HAP-1 (cell line): ENCODE results near the gene MCCD1.

Source experiments
- DNase-seq, 2 experiments: peaks; one replicate each; pipeline ENCODE4 v3.0.0-alpha.2; 2016 to 2020; ENCODE audit warnings: low spot score in 2 of 2
- H3K27me3 ChIP-seq: fragments of 250-450 bp; sonication (Bioruptor Pico); 2 replicates; pipeline ENCODE4 v1.5.1; 2020; ENCODE audit warnings: low read depth, mild to moderate bottlenecking, moderate library complexity
- H3K36me3 ChIP-seq: fragments of 250-450 bp; sonication (Bioruptor Pico); replicated peaks from 2 replicates; pipeline ENCODE4 v1.5.1; 2020; ENCODE audit warnings: mild to moderate bottlenecking
- H3K4me1 ChIP-seq: fragments of 250-450 bp; sonication (Bioruptor Pico); 2 replicates; pipeline ENCODE4 v1.5.1; 2020; ENCODE audit warnings: mild to moderate bottlenecking
- H3K4me3 ChIP-seq: fragments of 250-450 bp; sonication (Bioruptor Pico); 2 replicates; pipeline ENCODE4 v1.5.1; 2020; ENCODE audit warnings: mild to moderate bottlenecking, moderate library complexity
- H3K9me3 ChIP-seq: fragments of 250-450 bp; sonication (Bioruptor Pico); 2 replicates; pipeline ENCODE4 v1.5.1; 2020; ENCODE audit warnings: mild to moderate bottlenecking, moderate library complexity
- in situ Hi-C: fragments of 300-500 bp; cut with MboI; formaldehyde crosslinking; loops from 3 replicates; pipeline ENCODE4 v1.14.3; 2020; ENCODE audit warnings: low sequenced_read_pairs, inconsistent platforms, mixed read lengths

MCCD1 gene

DNA sequence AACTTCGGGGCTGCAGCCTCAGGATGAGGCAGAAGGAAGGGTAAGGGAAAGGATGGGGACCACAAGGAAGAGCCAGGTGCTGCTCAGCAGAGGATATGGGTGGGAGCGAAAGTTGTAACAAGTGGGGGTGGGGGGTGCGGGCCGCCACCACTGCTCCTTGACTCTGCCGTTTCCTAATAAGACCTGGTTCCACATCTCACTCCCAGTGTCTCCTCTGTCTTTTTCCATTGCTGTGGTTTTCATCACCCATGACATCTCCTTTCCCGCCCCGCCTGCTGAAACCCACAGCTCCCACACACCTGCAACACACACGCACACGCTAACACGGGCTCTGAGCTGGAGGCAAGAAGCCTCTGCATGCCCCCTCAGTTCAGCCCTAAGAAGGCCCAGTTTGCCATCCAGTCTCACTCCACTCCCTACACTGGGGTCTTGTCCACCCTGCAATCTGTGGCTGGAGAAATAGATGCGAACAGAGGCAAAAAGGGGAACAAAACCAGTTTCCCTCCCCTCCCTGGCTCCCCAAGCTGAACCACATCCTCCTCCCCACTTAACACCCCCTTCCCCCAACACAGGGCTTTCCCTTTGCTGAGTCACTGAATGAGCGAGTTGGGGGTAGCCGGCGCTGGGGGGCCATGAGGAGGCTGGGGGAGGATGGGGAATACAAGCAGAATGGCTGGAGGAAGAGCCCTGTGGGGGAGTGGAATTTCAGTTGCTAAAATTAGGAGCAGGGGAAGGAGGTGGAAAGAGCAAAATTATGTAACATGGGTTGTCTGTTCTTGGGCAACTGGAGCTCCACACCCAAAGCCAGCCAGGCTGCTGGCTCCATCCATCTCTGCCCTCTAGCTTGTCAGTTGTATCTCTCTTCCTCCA lies 30.1 kb downstream of the MCCD1 start:
- H3K36me3 ChIP-seq = peaks cover 23% of the 10 kb centered on the region
- H3K4me3 ChIP-seq = no peak overlapping the region
- in situ Hi-C loops = no loop called here
- no peak for DNase-seq
- H3K27me3 ChIP-seq = no peaks in the 10 kb centered on the region
- H3K4me1 ChIP-seq = no peaks in the 10 kb centered on the region
- H3K9me3 ChIP-seq = no peaks in the 10 kb centered on the region

GRCh38 chr6:31559606-31559957 lies 30.8 kb downstream of the MCCD1 start:
- in situ Hi-C loops = no loop called here
- Histone ChIP-seq H3K4me3 (no peak overlapping the region), H3K9me3 (no peaks in the 10 kb centered on the region), H3K36me3 (peaks cover 23% of the 10 kb centered on the region), H3K27me3 (no peaks in the 10 kb centered on the region), H3K4me1 (no peaks in the 10 kb centered on the region)
- DNase-seq = no peak

DNA sequence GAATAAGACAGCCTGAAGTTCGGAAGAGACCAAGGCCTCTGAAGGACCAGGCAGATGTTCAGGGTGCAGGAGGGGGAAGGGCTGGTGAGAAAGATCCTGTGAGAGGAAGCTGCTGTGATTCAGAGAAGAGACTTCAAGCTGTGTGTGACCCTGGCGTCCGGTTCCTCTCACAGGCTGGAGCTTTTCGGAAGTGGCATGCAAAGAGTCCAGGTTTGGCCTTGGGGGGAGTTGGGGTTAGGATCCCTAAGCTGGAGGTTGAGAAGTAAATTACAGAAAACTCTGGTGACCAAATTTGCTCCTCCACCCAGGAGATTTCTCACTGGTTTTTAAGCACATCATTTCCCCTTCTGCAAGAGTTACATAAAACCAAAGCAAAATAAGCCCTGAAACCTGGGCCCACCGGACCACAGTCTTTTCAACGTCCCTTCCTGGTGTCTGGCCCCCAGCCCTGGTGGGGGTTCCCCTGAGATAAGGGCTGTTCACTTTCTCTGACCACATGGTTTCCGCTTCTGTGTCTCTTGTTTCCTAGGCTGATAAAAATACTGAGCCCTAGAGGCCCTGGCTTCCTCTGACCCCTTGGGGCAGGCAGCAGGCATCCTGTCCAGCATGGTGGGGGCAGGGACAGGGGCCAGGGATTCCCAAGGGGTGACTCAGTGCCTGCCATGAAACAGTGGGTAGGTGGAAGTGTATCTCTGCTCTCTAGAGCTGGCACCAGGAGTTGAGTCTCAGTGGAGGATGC lies 31.4 kb downstream of the MCCD1 start:
- Histone ChIP-seq H3K9me3 (no peaks in the 10 kb centered on the region), H3K36me3 (peaks cover 23% of the 10 kb centered on the region), H3K27me3 (no peaks in the 10 kb centered on the region), H3K4me3 (no peak overlapping the region), H3K4me1 (no peaks in the 10 kb centered on the region)
- no peak for DNase-seq
- in situ Hi-C loops = no loop called here

DNA sequence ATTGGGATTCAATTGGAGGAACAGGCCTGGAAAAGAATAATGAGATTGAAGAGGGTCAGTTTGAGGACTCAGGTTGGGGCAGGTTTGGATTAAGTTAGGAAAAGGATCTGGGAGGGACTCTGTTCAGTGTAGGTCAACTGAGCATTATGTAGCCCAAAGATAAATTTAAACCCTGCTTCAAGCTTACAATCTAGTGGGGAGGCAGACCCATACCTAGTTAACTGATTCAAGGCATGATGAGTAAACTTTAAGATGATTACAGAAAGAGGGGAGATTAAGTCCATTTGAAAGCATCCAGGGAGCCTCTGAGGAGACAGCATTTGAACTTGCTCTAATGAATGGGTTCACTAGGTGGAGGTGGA lies 31.9 kb downstream of the MCCD1 start:
- no peaks in the 10 kb centered on the region for H3K9me3 ChIP-seq
- H3K27me3 ChIP-seq = no peaks in the 10 kb centered on the region
- H3K4me3 ChIP-seq = no peak overlapping the region
- in situ Hi-C loops = no loop called here
- H3K4me1 ChIP-seq = no peaks in the 10 kb centered on the region
- peaks cover 23% of the 10 kb centered on the region for H3K36me3 ChIP-seq
- DNase-seq = no peak

DNA sequence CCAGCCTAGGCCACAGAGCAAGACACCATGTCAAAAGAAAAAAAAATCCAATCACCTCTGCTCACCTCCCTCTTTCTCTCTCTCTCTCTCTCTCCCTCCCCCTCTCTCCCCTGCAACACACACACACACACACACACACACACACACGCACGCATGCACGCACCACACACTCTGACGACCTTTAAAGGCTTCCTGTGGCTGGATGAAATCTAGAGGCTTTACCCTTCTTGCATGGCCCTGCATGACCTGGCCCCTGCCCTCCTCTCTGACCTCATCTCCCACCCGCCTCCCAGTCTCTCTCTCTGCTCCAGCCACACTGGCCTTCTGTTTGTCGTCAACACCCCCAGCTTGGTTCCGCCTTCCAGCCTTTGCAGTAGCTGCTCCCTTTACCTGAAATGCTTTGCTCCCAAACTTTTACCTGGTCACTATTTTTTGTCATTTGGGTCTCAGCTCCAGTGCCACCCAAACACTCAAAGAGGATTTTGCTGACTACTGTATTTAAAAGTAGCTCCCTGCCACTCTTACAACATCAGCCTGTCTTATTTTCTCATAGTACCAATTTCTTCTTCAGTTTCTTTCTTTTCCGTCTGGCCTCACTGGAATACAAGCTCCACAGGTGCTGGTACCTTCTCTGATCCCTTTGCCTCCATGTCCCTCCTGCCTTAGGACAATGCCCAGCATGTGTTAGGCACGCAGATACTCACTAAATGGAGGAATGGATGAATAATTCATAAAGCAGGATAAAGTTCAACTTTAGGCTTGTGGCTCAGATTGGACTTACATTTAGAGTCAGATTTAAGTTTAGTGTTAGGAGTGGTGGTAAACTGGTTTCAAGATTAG lies 39.0 kb downstream of the MCCD1 start:
- no peaks in the 10 kb centered on the region for H3K9me3 ChIP-seq
- in situ Hi-C loops = no loop called here
- no peaks in the 10 kb centered on the region for H3K36me3 ChIP-seq
- no peak overlapping the region for H3K4me3 ChIP-seq
- H3K4me1 ChIP-seq = no peaks in the 10 kb centered on the region
- DNase-seq = no peak
- no peaks in the 10 kb centered on the region for H3K27me3 ChIP-seq

DNA sequence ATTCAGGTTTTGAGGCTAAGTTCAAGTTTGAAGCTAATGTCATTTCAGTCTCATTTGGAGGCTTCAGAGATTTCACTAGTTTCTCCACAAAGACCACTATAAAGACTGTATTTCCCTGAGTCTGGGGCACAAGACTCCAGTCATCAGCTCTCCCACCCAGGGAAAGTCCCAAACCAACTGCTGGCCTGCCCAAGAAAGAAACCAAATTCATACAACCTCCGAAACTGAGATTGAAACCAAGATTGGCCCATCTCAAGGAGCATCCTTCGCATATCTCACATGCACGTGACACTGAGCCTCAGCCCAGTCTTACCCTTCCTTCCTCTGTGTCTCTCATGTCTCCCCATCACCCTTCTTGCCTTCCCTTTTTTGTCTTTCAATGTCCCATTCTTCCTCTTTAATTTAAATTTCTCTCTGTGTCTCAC lies 39.8 kb downstream of the MCCD1 start:
- H3K4me1 ChIP-seq = no peaks in the 10 kb centered on the region
- H3K4me3 ChIP-seq = no peak overlapping the region
- H3K9me3 ChIP-seq = no peaks in the 10 kb centered on the region
- no peaks in the 10 kb centered on the region for H3K36me3 ChIP-seq
- H3K27me3 ChIP-seq = no peaks in the 10 kb centered on the region
- DNase-seq = no peak
- in situ Hi-C loops = no loop called here

- H3K36me3 ChIP-seq = no peaks in the 10 kb centered on the region
- no peaks in the 10 kb centered on the region for H3K4me1 ChIP-seq
- in situ Hi-C loops = no loop called here
- H3K9me3 ChIP-seq = no peaks in the 10 kb centered on the region
- H3K4me3 ChIP-seq = no peak overlapping the region
- H3K27me3 ChIP-seq = 0 out of 2 replicates have a peak, but pooled peaks cover under 1% of the 10 kb centered on the region
- no peak for DNase-seq
Measured at GRCh38 chr6:31569861-31570536, 41.2 kb downstream of the MCCD1 start.

DNA sequence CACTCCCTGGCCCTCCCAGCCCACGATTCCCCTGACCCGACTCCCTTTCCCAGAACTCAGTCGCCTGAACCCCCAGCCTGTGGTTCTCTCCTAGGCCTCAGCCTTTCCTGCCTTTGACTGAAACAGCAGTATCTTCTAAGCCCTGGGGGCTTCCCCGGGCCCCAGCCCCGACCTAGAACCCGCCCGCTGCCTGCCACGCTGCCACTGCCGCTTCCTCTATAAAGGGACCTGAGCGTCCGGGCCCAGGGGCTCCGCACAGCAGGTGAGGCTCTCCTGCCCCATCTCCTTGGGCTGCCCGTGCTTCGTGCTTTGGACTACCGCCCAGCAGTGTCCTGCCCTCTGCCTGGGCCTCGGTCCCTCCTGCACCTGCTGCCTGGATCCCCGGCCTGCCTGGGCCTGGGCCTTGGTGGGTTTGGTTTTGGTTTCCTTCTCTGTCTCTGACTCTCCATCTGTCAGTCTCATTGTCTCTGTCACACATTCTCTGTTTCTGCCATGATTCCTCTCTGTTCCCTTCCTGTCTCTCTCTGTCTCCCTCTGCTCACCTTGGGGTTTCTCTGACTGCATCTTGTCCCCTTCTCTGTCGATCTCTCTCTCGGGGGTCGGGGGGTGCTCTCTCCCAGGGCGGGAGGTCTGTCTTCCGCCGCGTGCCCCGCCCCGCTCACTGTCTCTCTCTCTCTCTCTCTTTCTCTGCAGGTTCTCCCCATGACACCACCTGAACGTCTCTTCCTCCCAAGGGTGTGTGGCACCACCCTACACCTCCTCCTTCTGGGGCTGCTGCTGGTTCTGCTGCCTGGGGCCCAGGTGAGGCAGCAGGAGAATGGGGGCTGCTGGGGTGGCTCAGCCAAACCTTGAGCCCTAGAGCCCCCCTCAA lies 43.5 kb downstream of the MCCD1 start, which contains the start of gene LTA:
LTA (plus strand) TSS at position 249 of the 871 bp plus-strand sequence; CDS start at position 703, 454 bp downstream.
- no peak for DNase-seq
- Histone ChIP-seq H3K9me3 (no peaks in the 10 kb centered on the region), H3K27me3 (0 out of 2 replicates have a peak, but pooled peaks cover 3% of the 10 kb centered on the region), H3K4me1 (no peaks in the 10 kb centered on the region), H3K36me3 (no peaks in the 10 kb centered on the region), H3K4me3 (no peak within 1 kb of the TSS)
- in situ Hi-C loops = no loop called here

DNA sequence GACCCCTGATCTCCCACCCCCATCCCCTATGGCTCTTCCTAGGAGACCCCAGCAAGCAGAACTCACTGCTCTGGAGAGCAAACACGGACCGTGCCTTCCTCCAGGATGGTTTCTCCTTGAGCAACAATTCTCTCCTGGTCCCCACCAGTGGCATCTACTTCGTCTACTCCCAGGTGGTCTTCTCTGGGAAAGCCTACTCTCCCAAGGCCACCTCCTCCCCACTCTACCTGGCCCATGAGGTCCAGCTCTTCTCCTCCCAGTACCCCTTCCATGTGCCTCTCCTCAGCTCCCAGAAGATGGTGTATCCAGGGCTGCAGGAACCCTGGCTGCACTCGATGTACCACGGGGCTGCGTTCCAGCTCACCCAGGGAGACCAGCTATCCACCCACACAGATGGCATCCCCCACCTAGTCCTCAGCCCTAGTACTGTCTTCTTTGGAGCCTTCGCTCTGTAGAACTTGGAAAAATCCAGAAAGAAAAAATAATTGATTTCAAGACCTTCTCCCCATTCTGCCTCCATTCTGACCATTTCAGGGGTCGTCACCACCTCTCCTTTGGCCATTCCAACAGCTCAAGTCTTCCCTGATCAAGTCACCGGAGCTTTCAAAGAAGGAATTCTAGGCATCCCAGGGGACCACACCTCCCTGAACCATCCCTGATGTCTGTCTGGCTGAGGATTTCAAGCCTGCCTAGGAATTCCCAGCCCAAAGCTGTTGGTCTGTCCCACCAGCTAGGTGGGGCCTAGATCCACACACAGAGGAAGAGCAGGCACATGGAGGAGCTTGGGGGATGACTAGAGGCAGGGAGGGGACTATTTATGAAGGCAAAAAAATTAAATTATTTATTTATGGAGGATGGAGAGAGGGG lies 44.7 kb downstream of the MCCD1 start:
- H3K4me3 ChIP-seq = no peak overlapping the region
- no peaks in the 10 kb centered on the region for H3K9me3 ChIP-seq
- in situ Hi-C loops = no loop called here
- DNase-seq = no peak
- H3K27me3 ChIP-seq = 0 out of 2 replicates have a peak, but pooled peaks cover 3% of the 10 kb centered on the region
- no peaks in the 10 kb centered on the region for H3K4me1 ChIP-seq
- H3K36me3 ChIP-seq = no peaks in the 10 kb centered on the region

GRCh38 chr6:31574106-31575061 lies 45.6 kb downstream of the MCCD1 start:
- Histone ChIP-seq H3K4me1 (no peaks in the 10 kb centered on the region), H3K36me3 (no peaks in the 10 kb centered on the region), H3K27me3 (0 out of 2 replicates have a peak, but pooled peaks cover 3% of the 10 kb centered on the region), H3K9me3 (no peaks in the 10 kb centered on the region), H3K4me3 (no peak overlapping the region)
- in situ Hi-C loops = no loop called here
- no peak for DNase-seq

DNA sequence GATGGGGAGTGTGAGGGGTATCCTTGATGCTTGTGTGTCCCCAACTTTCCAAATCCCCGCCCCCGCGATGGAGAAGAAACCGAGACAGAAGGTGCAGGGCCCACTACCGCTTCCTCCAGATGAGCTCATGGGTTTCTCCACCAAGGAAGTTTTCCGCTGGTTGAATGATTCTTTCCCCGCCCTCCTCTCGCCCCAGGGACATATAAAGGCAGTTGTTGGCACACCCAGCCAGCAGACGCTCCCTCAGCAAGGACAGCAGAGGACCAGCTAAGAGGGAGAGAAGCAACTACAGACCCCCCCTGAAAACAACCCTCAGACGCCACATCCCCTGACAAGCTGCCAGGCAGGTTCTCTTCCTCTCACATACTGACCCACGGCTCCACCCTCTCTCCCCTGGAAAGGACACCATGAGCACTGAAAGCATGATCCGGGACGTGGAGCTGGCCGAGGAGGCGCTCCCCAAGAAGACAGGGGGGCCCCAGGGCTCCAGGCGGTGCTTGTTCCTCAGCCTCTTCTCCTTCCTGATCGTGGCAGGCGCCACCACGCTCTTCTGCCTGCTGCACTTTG lies 46.7 kb downstream of the MCCD1 start, which contains the start of gene TNF:
TNF (plus strand) TSS at position 231 of the 567 bp plus-strand sequence; CDS start at position 408, 177 bp downstream.
- in situ Hi-C loops = no loop called here
- Histone ChIP-seq H3K36me3 (no peaks in the 10 kb centered on the region), H3K9me3 (no peaks in the 10 kb centered on the region), H3K27me3 (0 out of 2 replicates have a peak, but pooled peaks cover 3% of the 10 kb centered on the region), H3K4me1 (no peaks in the 10 kb centered on the region), H3K4me3 (no peak within 1 kb of the TSS)
- no peak for DNase-seq
